Testis (tissue), 3 donors: Measurements from ENCODE around the gene MTG2. TPM values are rescaled to one million over a fixed set of nuclear protein-coding genes. Genes with fewer than 3 reads are reported as not detected.

Experiments used
- DNase-seq: peaks from one replicate; pipeline ENCODE4 v3.0.0-alpha.2; 2019
- H3K27ac ChIP-seq, 2 donors: fragments of 200-600 bp; sonication (generic); one replicate each; pipeline ENCODE4 v1.5.1; 2019
- H3K27me3 ChIP-seq: fragments of 200-600 bp; sonication (generic); one replicate; pipeline ENCODE4 v1.5.1; 2019
- H3K36me3 ChIP-seq: fragments of 200-600 bp; sonication (generic); one replicate; pipeline ENCODE4 v1.5.1; 2017; ENCODE audit warnings: low read depth; ENCODE audit errors: missing control alignments
- H3K4me1 ChIP-seq: fragments of 200-600 bp; sonication (generic); one replicate; pipeline ENCODE4 v1.5.1; 2019
- H3K4me3 ChIP-seq, 2 donors: fragments of 200-600 bp; sonication (generic); one replicate each; pipeline ENCODE4 v1.5.1; 2017 to 2019
- H3K9me3 ChIP-seq: fragments of 200-600 bp; sonication (generic); one replicate; pipeline ENCODE4 v1.5.1; 2017
- POLR2A ChIP-seq: fragments of 450-650 bp; IDR thresholded peaks from one replicate; pipeline ENCODE4 v1.6.1; 2017; ENCODE audit warnings: antibody characterized with exemption, mild to moderate bottlenecking, moderate library complexity
- WGBS, 2 donors: methylation state at CpG; one replicate each; pipeline ENCODE4 v1.1.5; 2018; 5-methylcytosine and 5-hydroxymethylcytosine counted together
- intact Hi-C: fragments of 100-400 bp; cut with DNase I; formaldehyde crosslinking; loops from one replicate; pipeline ENCODE4 v1.15.1; 2023; ENCODE audit warnings: low total_unique reads
- polyA plus RNA-seq: library from polyadenylated mRNA; stranded (reverse); fragments of 350-450 nt; fragmentation: Illumina TruSeq; extraction: RNeasy Lipid Tissue Mini Kit (QIAGEN cat#74804); gene quantifications from one replicate; pipeline ENCODE4 v1.2.3, GENCODE V29; 2014; ENCODE audit warnings: low read depth, low replicate concordance; ENCODE audit not compliant: insufficient read depth
- total RNA-seq, 2 donors: library from RNA; depleted of rRNA; stranded (reverse); fragments of >200 nt; gene quantifications; one replicate each; pipeline ENCODE4 v1.2.3, GENCODE V29; 2016
- TF ChIP-seq, protein P1 (sequence below), 3 experiments: fragments of 450-650 bp in 2 of 3; fragments of 200-600 bp in 1 of 3; sonication (generic) in 1 of 3; IDR thresholded peaks; one replicate each; pipeline ENCODE4 v1.5.1; 2016 to 2019; ENCODE audit warnings: antibody characterized with exemption in 3 of 3, mild to moderate bottlenecking in 2 of 3, moderate library complexity in 1 of 3

The MTG2 gene
- total and polyA plus RNA-seq, 3 donors from 2014 or later, result 53.3 to 76.8 (median 61.9) TPM

DNA sequence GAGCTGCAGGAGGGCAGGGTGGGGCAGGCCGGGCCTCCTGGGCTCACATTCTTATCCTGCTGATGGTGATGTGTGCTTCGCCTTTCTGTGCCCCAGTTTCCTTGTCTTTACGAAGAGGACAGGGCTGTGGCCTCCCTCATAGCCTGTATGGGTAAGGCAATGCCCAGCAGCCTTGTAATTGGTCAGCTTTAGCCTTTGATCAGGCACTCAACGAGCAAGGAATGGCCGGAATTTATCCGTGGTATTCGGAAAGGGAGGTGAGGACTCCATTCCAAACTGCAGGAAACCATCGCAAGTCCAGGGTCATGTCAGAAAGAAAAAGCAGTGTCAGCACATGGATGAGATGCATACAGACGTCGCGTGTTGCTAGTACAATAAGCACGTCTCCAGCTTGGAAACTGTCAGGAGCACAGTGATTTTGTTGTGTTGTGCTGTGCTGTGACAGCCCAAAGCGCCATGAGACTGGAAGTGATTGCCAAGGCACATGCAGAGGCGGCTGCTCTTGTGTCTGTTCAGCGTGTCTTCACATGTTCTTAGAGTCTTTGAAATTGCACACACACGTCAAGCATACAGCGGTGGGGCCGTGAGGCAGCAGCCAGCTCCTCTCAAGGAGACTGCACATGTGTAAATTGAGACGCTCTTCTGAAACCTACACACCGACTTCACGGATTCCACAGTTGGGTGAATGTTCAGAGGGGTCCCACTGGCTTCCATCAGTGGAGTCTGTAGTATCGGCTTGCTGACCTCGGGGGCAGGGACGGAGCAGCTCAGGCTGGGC lies 33.1 kb upstream of the MTG2 start:
- Histone ChIP-seq H3K27me3 (no peaks in the 10 kb centered on the region), H3K36me3 (no peaks in the 10 kb centered on the region), H3K27ac (no peak overlapping the region), H3K9me3 (no peaks in the 10 kb centered on the region), H3K4me3 (no peak overlapping the region), H3K4me1 (peaks cover 17% of the 10 kb centered on the region)
- WGBS, 2 donors, result 77 to 78% methylated on average over 24 of the region's 24 CpGs
- TF ChIP-seq, protein P1, sequence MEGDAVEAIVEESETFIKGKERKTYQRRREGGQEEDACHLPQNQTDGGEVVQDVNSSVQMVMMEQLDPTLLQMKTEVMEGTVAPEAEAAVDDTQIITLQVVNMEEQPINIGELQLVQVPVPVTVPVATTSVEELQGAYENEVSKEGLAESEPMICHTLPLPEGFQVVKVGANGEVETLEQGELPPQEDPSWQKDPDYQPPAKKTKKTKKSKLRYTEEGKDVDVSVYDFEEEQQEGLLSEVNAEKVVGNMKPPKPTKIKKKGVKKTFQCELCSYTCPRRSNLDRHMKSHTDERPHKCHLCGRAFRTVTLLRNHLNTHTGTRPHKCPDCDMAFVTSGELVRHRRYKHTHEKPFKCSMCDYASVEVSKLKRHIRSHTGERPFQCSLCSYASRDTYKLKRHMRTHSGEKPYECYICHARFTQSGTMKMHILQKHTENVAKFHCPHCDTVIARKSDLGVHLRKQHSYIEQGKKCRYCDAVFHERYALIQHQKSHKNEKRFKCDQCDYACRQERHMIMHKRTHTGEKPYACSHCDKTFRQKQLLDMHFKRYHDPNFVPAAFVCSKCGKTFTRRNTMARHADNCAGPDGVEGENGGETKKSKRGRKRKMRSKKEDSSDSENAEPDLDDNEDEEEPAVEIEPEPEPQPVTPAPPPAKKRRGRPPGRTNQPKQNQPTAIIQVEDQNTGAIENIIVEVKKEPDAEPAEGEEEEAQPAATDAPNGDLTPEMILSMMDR (IDR thresholded peaks at IDR 0.05), result no peak
- TF ChIP-seq POLR2A, result no peak
- intact Hi-C loops, result no loop called here
- DNase-seq, result no peak

DNA sequence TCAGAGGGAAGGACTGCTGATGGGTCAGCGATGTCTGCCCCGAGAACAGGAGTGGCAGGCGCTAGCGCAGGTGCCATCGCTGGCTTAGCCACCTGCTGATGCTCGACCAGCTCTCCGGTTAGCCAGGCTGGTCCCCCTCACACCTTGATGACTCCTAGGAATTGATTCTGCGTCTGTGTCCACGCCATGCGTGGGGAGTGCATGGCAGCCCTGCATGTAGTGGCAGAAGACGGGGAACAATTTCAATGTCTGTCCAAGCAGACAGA lies 32.6 kb upstream of the MTG2 start:
- no peak overlapping the region for H3K27ac ChIP-seq
- intact Hi-C loops, result no loop called here
- peaks cover 12% of the 10 kb centered on the region for H3K4me1 ChIP-seq
- 90 to 96% methylated on average over 9 to 10 of the region's 11 CpGs for WGBS, 2 donors
- no peak overlapping the region for H3K4me3 ChIP-seq
- H3K9me3 ChIP-seq, result no peaks in the 10 kb centered on the region
- H3K36me3 ChIP-seq, result no peaks in the 10 kb centered on the region
- TF ChIP-seq POLR2A, result no peak
- TF ChIP-seq, protein P1 (IDR thresholded peaks at IDR 0.05), result no peak
- DNase-seq, result no peak
- no peaks in the 10 kb centered on the region for H3K27me3 ChIP-seq

DNA sequence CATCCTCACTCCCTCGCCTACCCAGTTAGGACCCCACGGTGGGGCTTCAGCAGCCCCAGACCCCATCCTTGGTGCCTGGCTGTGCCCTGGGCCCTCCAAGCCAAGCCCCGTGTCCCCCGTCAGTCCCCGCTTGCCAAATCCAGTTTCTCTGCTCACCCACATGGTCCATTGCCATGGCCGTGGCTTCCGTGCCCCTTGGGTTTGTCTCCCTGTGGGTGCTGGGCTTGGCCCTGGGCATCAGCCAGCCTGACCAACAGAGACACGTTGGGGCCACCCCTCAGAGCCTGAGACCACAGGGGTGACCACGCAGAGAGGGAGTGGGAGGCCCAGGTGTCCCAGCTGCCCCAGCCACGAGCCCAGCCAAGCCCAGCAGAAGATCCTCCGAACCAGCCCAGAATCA lies 31.6 kb upstream of the MTG2 start:
- no peak for DNase-seq
- intact Hi-C loops, result no loop called here
- Histone ChIP-seq H3K36me3 (no peaks in the 10 kb centered on the region), H3K4me3 (no peak overlapping the region), H3K27me3 (no peaks in the 10 kb centered on the region), H3K27ac (no peak overlapping the region), H3K9me3 (no peaks in the 10 kb centered on the region), H3K4me1 (peaks cover 3% of the 10 kb centered on the region)
- whole genome bisulfite sequencing, 2 donors, result 87 to 89% methylated on average over 7 to 11 of the region's 11 CpGs
- TF ChIP-seq, protein P1 (IDR thresholded peaks at IDR 0.05), result no peak
- no peak for TF ChIP-seq POLR2A

DNA sequence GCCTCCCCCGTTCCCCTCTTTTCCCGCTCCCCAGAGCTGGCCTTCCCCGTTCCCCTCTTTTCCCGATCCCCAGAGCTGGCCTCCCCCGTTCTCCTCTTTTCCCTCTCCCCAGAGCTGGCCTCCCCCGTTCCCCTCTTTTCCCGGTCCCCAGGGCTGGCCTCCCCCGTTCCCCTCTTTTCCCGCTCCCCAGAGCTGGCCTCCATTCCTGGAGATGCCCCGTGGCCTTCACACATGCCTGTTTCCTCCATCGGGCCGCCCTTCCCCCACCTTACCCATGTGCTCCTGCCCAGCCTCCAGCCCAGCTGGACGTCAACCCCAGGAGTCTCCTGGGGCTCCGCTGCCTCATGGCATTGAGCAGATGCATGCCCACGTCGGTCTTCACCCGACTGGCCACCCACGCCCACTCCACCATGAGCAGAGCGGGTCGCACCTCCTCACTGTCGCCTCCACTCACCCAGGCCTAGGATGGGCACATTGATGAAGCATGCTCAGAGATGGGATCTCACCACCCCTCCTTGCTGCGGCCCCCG lies 30.9 kb upstream of the MTG2 start:
- Histone ChIP-seq H3K27me3 (no peaks in the 10 kb centered on the region), H3K36me3 (no peaks in the 10 kb centered on the region), H3K9me3 (no peaks in the 10 kb centered on the region), H3K27ac (no peak overlapping the region), H3K4me1 (peaks cover 7% of the 10 kb centered on the region), H3K4me3 (no peak overlapping the region)
- DNase-seq, result no peak
- intact Hi-C loops, result no loop called here
- TF ChIP-seq POLR2A, result no peak
- TF ChIP-seq, protein P1 (IDR thresholded peaks at IDR 0.05), result no peak
- 85 to 89% methylated on average over 15 to 23 of the region's 23 CpGs for WGBS, 2 donors
